GM23338 (cell line): ENCODE measurements around the gene AQP5. TPM values are rescaled to one million over a fixed set of nuclear protein-coding genes. Genes with fewer than 3 reads are reported as not detected.

Experiments
- ATAC-seq: fragments of 200-7000 bp; cut with Tn5 transposase; 3 replicates; pipeline ENCODE4 v1.9.1; 2020
- DNase-seq: peaks from one replicate; pipeline ENCODE4 v3.0.0-alpha.2; 2015; ENCODE audit warnings: low spot score
- H2AFZ ChIP-seq: fragments of 200-600 bp; sonication (generic); 2 replicates; pipeline ENCODE4 v1.8.0; 2016; ENCODE audit warnings: antibody characterized with exemption, mild to moderate bottlenecking, moderate library complexity
- H3F3A ChIP-seq: fragments of 200-600 bp; sonication (generic); replicated peaks from 2 replicates; pipeline ENCODE4 v1.8.0; 2017; ENCODE audit warnings: antibody characterized with exemption, mixed run types, low read depth
- H3K27ac ChIP-seq: fragments of 200-600 bp; sonication (generic); 2 replicates; pipeline ENCODE4 v1.6.1; 2016; ENCODE audit warnings: low read depth
- H3K27me3 ChIP-seq: fragments of 200-600 bp; sonication (generic); 2 replicates; pipeline ENCODE4 v1.8.0; 2016; ENCODE audit warnings: mild to moderate bottlenecking, mixed run types, moderate library complexity; ENCODE audit not compliant: insufficient read depth
- H3K36me3 ChIP-seq: fragments of 200-600 bp; sonication (generic); 2 replicates; pipeline ENCODE4 v1.8.0; 2016; ENCODE audit warnings: mild to moderate bottlenecking; ENCODE audit not compliant: insufficient read depth
- H3K4me1 ChIP-seq: fragments of 200-600 bp; sonication (generic); 2 replicates; pipeline ENCODE4 v1.8.0; 2016; ENCODE audit warnings: mild to moderate bottlenecking, moderate library complexity; ENCODE audit not compliant: insufficient read depth
- H3K4me2 ChIP-seq: fragments of 200-600 bp; sonication (generic); 2 replicates; pipeline ENCODE4 v1.7.1; 2017; ENCODE audit warnings: mixed run types
- H3K4me3 ChIP-seq: fragments of 200-600 bp; sonication (generic); 2 replicates; pipeline ENCODE4 v1.6.1; 2016; ENCODE audit warnings: mixed run types
- H3K79me2 ChIP-seq: fragments of 200-600 bp; sonication (generic); replicated peaks from 2 replicates; pipeline ENCODE4 v1.8.0; 2017; ENCODE audit warnings: mild to moderate bottlenecking; ENCODE audit not compliant: insufficient read depth
- H3K9me2 ChIP-seq: fragments of 200-600 bp; sonication (generic); 2 replicates; pipeline ENCODE4 v1.8.0; 2017; ENCODE audit not compliant: insufficient read depth
- H4K20me1 ChIP-seq: fragments of 200-600 bp; sonication (generic); replicated peaks from 2 replicates; pipeline ENCODE4 v1.8.0; 2017; ENCODE audit warnings: mild to moderate bottlenecking; ENCODE audit not compliant: insufficient read depth
- H3K27ac Mint-ChIP-seq: 2 replicates; pipeline ENCODE4 v1.8.0; 2020; ENCODE audit warnings: inconsistent platforms, mild to moderate bottlenecking, moderate library complexity, mixed read lengths
- H3K27me3 Mint-ChIP-seq: 3 replicates; pipeline ENCODE4 v1.8.0; 2022; ENCODE audit warnings: low read depth, mild to moderate bottlenecking, moderate library complexity, mixed read lengths, inconsistent platforms; ENCODE audit not compliant: insufficient read depth, poor library complexity
- H3K36me3 Mint-ChIP-seq: 3 replicates; pipeline ENCODE4 v1.8.0; 2021; ENCODE audit warnings: low read depth, mild to moderate bottlenecking, inconsistent platforms, moderate library complexity, mixed read lengths
- H3K4me1 Mint-ChIP-seq: 3 replicates; pipeline ENCODE4 v1.8.0; 2020; ENCODE audit warnings: mild to moderate bottlenecking, inconsistent platforms, mixed read lengths
- H3K4me3 Mint-ChIP-seq: 3 replicates; pipeline ENCODE4 v1.8.0; 2021; ENCODE audit warnings: moderate library complexity, mild to moderate bottlenecking, inconsistent platforms, mixed read lengths
- H3K9me3 Mint-ChIP-seq: 3 replicates; pipeline ENCODE4 v1.8.0; 2020; ENCODE audit warnings: moderate library complexity, mild to moderate bottlenecking, inconsistent platforms, mixed read lengths
- CREB1 ChIP-seq: fragments of 250-450 bp; sonication (Bioruptor Pico); IDR thresholded peaks from 2 replicates; pipeline ENCODE4 v1.5.0; 2020; ENCODE audit warnings: low read depth, mild to moderate bottlenecking, moderate library complexity
- CTCF ChIP-seq, 2 experiments: fragments of 200-600 bp in 1 of 2; sonication (generic) in 1 of 2; conservative IDR thresholded peaks; 2 replicates each; pipeline versions ENCODE4 v1.5.1 to v1.6.1; 2016 to 2017; ENCODE audit warnings: antibody characterized with exemption in 2 of 2, low read depth in 2 of 2, mild to moderate bottlenecking in 2 of 2, moderate library complexity in 1 of 2
- EZH2 ChIP-seq: fragments of 200-600 bp; sonication (generic); IDR thresholded peaks from one replicate; pipeline ENCODE4 v1.8.0; 2017; ENCODE audit warnings: antibody characterized with exemption, mild to moderate bottlenecking, low read depth; ENCODE audit not compliant: unreplicated experiment
- EZH2phosphoT487 ChIP-seq: fragments of 200-600 bp; sonication (generic); IDR thresholded peaks from one replicate; pipeline ENCODE4 v1.8.1; 2018; ENCODE audit warnings: antibody characterized with exemption; ENCODE audit not compliant: unreplicated experiment
- JUNB ChIP-seq: IDR thresholded peaks from one replicate; pipeline ENCODE4 v1.6.1; 2016; ENCODE audit warnings: antibody characterized with exemption; ENCODE audit not compliant: unreplicated experiment
- NANOG ChIP-seq: IDR thresholded peaks from 2 replicates; pipeline ENCODE4 v1.6.1; 2016; ENCODE audit warnings: antibody characterized with exemption, borderline replicate concordance
- POLR2AphosphoS5 ChIP-seq: IDR thresholded peaks from 2 replicates; pipeline ENCODE4 v1.6.1; 2016; ENCODE audit warnings: antibody characterized with exemption, low read depth
- REST ChIP-seq: IDR thresholded peaks from one replicate; pipeline ENCODE4 v1.6.1; 2018; ENCODE audit warnings: antibody characterized with exemption; ENCODE audit not compliant: unreplicated experiment
- STAT1 ChIP-seq: IDR thresholded peaks from one replicate; pipeline ENCODE4 v1.6.1; 2016; ENCODE audit warnings: antibody characterized with exemption; ENCODE audit not compliant: unreplicated experiment
- ZNF114 ChIP-seq: fragments of 250-450 bp; sonication (Bioruptor Pico); IDR thresholded peaks from 2 replicates; pipeline ENCODE4 v1.5.0; 2020; ENCODE audit warnings: mild to moderate bottlenecking, moderate library complexity
- ZNF331 ChIP-seq: fragments of 250-450 bp; sonication (Bioruptor Pico); IDR thresholded peaks from 2 replicates; pipeline ENCODE4 v1.5.0; 2020; ENCODE audit warnings: low read depth, mild to moderate bottlenecking, moderate library complexity
- ZNF462 ChIP-seq: fragments of 250-450 bp; sonication (Bioruptor Pico); IDR thresholded peaks from 2 replicates; pipeline ENCODE4 v1.5.0; 2020; ENCODE audit warnings: mild to moderate bottlenecking, moderate library complexity
- polyA plus RNA-seq: library from polyadenylated mRNA; unstranded; fragments of >200 nt; fragmentation: Nextera tagmentation; extraction: Ambion mirVana; gene quantifications from 2 replicates; pipeline ENCODE4 v1.2.1, GENCODE V29; 2016
- total RNA-seq: library from RNA; depleted of rRNA; stranded (reverse); fragments of >200 nt; shearing (Covaris generic); gene quantifications from 2 replicates; pipeline ENCODE4 v1.2.3, GENCODE V29; 2014
- TF ChIP-seq, protein P1 (sequence below): IDR thresholded peaks from 2 replicates; pipeline ENCODE4 v1.6.1; 2016; ENCODE audit warnings: antibody characterized with exemption

AQP5 gene
- total and polyA plus RNA-seq, 2 experiments from 2014 or later = 1.3 to 2.2 TPM

GRCh38 chr12:49973361-49973830 lies 11.7 kb downstream of the AQP5 start:
- H4K20me1 ChIP-seq = no peaks in the 10 kb centered on the region
- TF ChIP-seq EZH2phosphoT487 = no peak
- TF ChIP-seq CREB1 (CRISPR knock-in tag) = no peak
- TF ChIP-seq, protein P1, sequence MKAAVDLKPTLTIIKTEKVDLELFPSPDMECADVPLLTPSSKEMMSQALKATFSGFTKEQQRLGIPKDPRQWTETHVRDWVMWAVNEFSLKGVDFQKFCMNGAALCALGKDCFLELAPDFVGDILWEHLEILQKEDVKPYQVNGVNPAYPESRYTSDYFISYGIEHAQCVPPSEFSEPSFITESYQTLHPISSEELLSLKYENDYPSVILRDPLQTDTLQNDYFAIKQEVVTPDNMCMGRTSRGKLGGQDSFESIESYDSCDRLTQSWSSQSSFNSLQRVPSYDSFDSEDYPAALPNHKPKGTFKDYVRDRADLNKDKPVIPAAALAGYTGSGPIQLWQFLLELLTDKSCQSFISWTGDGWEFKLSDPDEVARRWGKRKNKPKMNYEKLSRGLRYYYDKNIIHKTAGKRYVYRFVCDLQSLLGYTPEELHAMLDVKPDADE = no peak
- no peak for TF ChIP-seq ZNF114 (CRISPR knock-in tag)
- no peak for TF ChIP-seq EZH2
- no peak for TF ChIP-seq ZNF331 (CRISPR knock-in tag)
- no peak for TF ChIP-seq JUNB
- TF ChIP-seq CTCF (conservative IDR thresholded peaks at IDR 0.05; ENCODE audit: low read depth in 2 of 2) = no peak
- no peak for TF ChIP-seq POLR2AphosphoS5
- TF ChIP-seq REST = no peak
- TF ChIP-seq ZNF462 = no peak
- TF ChIP-seq NANOG = no peak
- no peak for TF ChIP-seq STAT1
- H3K4me1 ChIP-seq = peaks cover 4% of the 10 kb centered on the region; the same call in 1 of the 2 replicates
- H3K4me2 ChIP-seq = no peak overlapping the region
- H3F3A ChIP-seq = no peaks in the 10 kb centered on the region
- no peak overlapping the region for H3K27ac ChIP-seq
- DNase-seq = no peak
- H2AFZ ChIP-seq = no peak overlapping the region
- Mint-ChIP-seq H3K27me3 (peaks cover 10% of the 10 kb centered on the region), H3K36me3 (no peaks in the 10 kb centered on the region), H3K4me3 (no peak overlapping the region), H3K4me1 (peaks cover 7% of the 10 kb centered on the region), H3K9me3 (no peaks in the 10 kb centered on the region), H3K27ac (no peak overlapping the region)
- ATAC-seq = no peak
- peaks cover under 1% of the 10 kb centered on the region; the same call in 1 of the 2 replicates for H3K27me3 ChIP-seq
- no peaks in the 10 kb centered on the region for H3K36me3 ChIP-seq
- H3K4me3 ChIP-seq = no peak overlapping the region
- no peaks in the 10 kb centered on the region for H3K79me2 ChIP-seq
- H3K9me2 ChIP-seq = no peaks in the 10 kb centered on the region
